GM18511 (cell line): ENCODE data around the gene ARIH2.

ENCODE experiments used
- ATAC-seq: cut with Tn5 transposase; IDR thresholded peaks from one replicate; pipeline ENCODE4 v1.9.1; 2021; ENCODE audit warnings: mild to moderate bottlenecking, moderate library complexity; ENCODE audit not compliant: unreplicated experiment

ARIH2 gene

DNA sequence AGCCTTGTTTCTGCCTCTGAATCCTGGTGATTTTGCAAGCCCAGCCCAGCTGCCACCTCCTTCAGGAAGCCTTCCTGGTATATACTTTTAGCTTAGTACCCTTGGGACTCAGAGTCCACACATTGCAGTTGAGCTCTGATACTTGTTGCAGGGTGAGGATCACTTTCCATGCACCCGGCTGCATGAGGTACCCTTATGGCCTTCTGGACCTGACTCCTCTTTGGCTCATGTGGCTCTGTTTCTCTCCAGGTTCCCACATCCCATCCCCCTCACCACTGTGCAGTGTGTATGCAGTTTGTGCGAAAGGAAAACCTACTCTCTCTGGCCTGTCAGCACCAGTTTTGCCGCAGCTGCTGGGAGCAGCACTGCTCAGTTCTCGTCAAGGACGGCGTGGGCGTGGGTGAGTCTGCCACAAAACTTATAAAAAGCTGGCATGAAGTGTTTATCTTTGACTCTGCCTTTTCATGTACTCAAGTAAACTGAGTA, 48.3 kb downstream of the ARIH2 start:
- ATAC-seq, result no peak

DNA sequence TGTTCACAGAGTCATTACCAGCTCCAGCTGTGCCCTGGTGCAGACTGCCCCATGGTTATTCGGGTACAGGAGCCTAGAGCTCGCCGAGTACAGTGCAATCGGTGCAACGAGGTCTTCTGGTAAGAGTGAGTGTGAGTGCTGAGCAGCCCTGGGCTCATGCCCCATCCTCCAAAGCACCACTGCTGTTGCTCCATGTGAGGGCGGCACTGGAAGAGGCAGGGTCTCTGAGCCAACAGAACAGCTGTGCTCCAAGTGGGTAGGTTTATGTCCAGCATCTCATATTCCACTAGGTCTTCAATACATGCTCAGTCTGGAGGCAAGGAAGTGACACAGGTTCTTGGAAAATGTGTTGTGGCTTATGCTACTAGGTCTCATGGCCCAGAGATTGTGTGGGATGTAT, 51.9 kb downstream of the ARIH2 start:
- no peak for ATAC-seq

DNA sequence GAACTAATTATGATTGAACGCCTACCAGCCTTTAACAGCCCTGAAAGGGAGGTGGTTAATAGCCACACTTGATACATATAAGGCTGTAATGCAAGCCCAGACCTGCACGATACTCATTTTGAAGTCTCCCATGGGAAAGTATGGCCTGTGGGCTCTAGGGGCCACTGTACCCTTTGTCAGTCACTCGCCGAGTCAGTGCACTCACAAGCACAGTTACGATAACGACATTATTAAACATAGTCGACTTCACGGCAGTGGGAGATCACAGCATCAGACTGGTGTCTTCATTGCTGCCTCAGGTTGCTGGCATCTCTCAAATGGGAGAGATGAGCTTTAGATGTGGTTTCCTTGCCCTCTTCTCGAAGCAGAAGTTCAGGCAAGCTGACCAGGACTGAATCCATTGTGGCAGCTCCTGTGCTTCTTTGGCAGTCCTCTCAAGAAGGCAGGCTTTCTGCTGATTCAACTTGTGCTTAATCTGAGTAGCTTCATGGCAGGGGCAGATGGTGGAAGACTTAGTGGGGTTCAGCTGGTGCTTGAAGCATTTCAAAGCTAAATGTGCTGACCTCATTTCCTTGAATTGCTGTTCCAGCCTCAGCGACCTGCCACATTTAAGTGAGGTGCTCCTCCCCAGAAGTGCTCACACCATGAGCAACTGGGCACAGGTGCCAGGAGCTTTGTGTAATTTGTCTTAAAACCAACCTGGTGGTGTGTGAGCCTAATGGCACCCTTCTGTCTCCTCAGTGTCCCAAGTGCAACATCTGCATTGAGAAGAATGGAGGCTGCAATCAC, 55.6 kb downstream of the ARIH2 start:
- ATAC-seq, result no peak

DNA sequence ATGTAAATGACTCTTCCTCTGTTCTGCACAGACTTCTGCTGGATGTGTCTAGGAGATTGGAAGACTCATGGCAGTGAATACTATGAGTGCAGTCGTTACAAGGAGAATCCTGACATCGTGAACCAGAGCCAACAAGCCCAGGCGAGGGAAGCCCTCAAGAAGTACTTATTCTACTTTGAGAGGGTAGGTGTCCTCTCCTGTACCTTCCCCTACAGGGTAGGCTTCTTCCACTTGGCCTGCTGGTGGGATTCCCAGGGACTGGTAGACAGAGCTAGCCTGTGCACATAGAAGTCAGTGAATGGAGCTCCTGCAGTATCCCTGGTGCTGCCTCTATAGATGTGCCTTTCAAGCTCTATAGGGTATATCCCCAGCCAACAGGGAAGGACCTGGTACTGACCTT, 60.8 kb downstream of the ARIH2 start:
- ATAC-seq, result no peak

DNA sequence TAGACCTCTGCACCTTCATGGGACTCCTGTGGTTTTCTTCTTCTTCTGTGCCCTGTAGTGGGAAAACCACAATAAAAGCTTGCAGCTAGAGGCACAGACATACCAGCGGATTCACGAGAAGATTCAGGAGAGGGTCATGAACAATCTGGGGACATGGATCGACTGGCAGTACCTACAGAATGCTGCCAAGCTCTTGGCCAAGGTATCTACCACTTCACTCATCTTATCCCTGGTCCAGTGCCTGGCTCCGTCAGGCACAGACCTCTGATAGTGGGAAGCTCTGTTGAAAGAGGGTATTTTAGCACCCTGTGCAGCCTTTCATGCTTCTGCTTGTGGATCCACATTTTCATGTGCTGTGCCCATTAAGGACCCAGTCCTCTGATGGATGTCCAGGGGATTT, 61.7 kb downstream of the ARIH2 start:
- ATAC-seq, result no peak

DNA sequence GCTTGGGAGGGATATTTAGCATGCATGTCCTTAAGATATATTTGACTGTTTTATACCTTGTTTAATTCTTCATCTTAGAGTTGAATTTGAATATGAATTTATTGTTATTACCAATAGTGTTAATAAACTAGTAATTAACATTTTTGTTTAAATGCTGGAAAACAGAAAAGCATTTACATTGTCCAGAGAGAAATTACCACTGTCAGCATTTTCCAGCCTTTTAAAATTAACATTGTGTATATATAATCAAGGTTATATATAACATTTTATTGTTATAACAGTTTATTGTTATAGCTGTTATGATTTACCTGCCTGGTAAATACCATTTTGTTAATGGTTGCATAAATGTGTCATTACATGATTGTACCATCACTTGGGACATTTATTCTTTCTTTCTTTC, 63.4 kb downstream of the ARIH2 start:
- ATAC-seq, result no peak

DNA sequence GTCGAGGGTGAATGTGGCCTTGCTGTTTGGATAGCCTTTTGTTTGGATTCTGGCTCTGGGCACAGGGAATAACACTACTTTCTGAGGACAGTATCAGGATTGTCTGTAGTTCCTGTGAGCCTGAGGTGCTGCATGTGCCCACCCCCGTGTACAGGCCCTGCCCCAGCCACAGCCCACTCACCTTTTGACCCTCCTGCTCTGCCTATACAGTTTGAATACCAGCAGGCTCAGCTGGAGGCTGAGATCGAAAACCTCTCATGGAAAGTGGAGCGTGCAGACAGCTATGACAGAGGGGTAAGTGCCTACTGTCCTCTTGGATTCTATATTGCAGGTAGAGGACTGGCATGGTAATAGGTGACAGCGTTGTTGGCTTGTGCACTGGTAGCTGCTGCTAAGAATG, 64.0 kb downstream of the ARIH2 start:
- no peak for ATAC-seq

DNA sequence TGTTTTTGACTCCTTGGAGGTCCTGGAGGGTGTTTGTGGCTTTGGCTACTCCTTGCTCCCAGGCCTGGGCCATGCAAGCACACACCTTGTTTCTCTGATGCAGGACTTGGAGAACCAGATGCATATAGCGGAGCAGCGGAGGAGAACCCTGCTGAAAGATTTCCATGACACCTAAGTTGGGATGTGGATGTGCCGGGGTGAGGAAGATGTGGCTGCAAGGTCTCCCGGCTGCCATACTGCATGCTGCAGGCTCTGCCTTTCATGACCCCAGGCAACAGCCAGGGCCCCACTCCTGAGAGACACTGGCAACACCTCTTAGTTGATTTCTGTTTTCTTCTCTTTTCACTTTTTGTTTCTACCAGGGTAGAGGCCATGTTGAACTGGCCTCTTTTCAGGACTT, 64.5 kb downstream of the ARIH2 start:
- ATAC-seq, result no peak

DNA sequence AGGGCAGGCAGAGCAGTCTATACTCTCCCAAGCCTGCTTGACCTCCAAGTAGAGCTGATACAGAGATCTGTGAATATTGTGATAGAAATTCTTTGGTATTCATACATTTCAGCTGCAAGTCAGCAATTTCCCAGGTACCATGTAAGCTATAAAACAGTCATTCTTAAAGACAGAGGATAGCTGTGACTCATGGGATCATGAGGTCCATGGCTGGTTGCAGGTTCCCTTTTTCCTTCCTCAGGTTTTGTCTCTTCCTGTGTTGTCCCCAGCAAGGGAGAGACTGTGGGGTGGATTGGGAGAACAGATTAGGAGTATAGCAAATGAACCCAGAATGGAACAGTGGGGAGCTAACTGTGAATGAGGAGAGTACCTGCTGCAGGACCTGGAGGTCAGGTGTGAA, 66.0 kb downstream of the ARIH2 start:
- ATAC-seq, result no peak

DNA sequence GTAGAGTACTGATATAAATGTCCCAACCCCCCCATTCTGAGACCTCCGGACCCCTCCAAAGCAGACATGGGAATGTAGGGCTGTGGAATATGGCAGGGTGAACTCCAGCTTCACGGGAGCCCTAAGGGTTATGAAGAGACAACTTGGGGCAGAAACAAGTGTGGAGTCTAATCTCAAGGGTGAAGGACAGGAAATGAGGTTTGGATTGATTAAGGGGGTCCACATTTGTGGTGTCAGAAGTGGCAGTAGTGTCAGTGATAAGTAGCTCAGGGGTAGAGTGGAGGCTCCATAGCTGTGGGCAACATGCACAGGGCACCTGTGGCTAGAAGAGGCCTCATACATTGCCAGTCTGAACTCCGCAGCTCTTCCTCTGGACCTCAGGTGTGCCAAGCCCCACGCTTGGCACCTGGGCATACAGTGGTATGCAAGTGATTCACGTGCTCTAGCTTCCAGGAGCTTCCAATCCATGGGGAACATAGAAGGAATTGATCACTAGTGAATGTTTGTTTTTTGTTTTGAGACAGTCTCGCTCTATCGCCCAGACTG, 67.3 kb downstream of the ARIH2 start:
- ATAC-seq, result no peak

DNA sequence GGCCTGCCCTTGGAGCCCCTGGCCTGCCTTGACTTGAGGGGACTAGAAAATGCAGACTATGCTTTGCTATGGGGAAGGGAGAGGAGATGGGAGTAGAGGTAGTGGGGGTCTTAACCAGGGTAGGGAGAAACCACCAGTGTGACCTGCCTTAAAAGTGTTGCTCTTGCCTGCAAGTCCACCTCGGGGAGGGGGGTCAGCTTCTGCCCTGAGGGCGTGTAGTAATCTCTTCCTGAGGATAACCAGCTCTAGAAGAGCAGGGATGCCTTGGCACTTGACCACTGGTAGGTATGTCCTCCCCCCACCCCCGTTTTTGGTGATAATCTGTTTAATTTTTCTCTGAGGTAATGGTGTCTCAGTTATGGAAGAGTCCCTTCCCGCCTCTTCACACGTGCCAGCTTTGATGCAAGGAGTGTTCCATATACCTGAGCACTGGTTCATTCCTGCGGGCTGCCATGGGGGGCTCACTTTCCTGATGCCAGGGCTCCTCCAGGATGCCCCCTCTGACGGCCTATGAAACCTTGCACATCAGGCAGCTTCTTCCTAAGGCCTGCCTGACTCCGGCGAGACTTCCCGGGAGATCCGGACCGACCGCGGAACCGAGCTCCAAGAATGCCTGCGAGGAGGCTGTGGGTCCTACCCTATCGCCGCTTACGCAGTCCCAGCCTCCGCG, 70.6 kb downstream of the ARIH2 start:
- peak; percentile 7 for ATAC-seq

DNA sequence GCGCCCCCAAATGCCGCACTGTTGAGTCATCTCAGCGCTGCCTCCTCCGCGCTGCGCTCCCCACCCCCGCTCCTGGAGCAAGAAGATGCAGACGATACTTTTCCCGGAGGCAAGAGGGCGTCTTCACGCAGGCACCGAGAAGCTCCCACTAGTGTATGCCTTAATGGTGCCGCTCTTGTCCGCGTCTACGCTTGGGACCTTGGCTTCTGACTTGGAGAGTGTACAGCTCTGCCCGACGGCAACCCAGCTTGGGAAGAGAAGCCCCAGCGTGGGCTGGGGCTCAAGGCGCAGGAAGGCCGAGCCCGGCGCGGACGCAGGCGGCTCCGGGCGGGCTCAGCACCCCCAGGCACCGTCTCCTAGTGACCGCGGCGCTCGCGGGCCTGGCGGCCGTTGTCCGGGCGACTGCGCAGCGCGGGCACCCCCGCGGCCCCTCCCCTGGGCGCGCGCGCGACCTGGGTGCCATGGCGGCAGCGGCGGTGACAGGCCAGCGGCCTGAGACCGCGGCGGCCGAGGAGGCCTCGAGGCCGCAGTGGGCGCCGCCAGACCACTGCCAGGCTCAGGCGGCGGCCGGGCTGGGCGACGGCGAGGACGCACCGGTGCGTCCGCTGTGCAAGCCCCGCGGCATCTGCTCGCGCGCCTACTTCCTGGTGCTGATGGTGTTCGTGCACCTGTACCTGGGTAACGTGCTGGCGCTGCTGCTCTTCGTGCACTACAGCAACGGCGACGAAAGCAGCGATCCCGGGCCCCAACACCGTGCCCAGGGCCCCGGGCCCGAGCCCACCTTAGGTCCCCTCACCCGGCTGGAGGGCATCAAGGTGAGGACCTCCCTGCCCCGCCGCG, 71.4 kb downstream of the ARIH2 start, which contains the start of gene P4HTM:
TSS of gene P4HTM (plus strand) at position 446 of the 840 bp plus-strand sequence. CDS start at position 462, 16 bp downstream.
- ATAC-seq, result peak; percentile 71

DNA sequence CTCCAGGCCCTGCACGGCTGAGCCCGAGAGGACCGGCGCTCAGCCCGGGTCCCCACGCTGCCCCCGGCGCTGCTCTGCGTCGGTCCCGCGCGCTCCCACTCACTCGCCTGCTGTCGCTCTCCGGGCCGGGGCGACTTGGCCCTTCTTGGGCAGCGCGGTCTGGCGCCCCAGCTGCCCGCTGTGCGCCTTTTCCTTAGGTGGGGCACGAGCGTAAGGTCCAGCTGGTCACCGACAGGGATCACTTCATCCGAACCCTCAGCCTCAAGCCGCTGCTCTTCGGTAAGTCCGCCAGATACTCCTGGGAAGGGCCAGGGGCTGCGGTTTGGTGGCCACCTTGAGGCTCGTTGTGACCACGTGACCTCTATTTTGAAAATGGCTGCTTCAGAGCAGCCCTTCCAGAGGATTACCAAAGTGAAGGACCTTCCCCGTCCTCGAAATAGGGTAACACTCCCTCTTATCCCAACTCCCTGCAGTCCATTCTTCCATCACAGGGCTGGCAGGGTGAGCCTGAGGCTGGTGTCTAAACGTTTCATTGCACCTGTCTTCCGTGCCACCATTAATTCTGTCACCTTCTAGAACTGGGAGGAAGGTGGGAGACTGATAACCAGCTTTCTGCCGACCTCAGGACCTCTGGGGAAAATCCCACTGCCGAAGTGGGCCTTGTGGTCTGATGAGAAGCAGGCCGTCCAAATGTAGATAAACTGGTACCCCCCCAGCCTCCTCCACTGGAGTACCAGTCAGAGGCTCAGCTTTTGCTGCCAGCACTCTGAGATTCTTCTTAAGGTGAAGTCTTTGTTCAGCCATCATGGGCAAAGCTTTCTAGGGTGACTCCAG, 72.2 kb downstream of the ARIH2 start:
- ATAC-seq, result no peak

DNA sequence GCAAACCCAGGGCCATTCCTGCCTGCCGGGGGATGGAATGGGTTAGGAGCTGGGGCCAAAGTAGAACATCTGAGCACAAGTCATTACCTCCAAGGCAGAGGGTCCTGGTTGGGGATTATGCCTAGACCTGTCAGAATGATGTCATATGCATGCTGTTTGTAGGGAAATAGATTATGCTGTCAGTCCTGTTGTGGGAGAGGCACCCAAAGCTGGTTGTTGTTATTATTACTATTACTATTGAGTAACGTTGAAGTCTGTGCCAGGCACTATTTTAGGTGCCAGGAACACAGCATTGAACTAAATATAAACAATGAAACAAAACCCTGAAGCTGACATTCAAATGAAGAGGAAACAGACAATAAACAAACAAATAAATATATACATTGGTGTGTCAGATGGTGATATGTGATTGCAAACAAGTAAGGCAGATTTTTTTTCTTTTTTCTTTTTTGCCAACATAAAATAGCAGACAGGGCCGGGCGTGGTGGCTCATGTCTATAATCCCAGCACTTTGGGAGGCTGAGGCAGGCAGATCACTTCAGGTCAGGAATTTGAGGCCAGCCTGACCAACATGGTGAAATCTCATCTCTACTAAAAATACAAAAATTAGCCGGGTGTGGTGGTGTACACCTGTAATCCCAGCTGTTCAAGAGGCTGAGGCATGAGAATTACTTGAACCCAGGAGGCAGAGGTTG, 73.4 kb downstream of the ARIH2 start:
- no peak for ATAC-seq

DNA sequence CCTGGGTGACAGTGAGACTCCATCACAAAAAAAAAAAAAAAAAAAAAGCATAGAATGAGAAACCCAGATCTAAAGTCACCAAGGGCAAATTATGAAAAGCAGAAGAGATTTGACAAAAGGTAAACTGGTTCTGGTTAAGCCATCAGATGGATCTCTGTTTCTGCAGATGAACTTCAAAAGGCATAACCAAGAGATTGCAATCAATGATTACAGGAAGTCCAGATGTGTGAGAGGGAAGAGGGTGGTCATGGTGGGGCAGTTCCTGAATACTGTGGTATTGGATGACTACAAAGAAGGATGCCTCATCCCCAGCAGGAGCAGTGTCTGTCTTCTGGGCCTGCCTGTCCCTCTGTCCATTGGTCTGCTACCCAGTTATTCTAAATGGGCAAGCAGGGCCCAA, 75.2 kb downstream of the ARIH2 start:
- no peak for ATAC-seq

DNA sequence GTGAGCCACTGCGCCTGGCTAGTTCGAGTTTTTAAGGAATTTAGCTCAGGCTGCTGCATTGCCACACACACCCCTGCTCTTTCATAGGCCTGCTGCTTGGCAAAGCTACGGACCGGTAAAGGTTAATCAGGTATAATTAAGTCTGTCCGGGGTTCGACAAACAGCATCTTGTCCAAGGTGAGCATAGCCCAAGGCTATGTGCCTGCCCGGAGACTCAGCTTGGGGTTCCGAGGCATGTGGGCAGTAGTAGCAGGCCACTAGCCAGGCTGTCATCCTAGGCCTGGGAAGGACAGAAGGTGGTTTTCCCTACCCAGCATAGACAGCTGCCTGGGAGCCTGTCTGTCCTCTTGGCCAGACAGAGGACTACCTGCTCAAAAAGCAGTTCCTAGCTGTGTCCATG, 78.0 kb downstream of the ARIH2 start:
- ATAC-seq, result no peak

DNA sequence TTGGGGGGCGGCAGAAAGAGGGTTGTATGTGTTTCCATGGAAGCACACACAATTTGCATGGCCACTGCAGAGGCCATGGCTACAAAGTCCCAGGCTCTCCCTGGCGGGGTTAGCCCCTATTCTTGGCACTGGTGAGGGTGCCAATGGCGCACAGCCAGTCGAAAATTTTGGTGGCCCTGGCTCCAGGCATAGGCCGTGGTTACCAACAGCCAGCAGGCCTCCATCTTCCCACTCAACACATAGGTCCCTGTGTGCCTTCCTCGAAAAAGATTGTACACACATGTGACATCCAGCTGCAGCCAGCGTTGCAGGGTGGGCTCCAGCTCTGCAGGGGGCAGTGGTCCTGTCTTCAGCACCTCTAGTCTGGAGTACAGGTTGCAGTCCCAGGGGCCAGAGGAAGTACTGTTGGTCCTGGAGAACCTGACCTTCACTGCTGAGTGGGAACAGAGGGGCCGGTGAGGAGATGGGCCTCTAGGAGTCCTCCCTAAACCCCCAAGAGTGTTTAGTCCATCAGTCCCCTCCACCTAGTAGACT, 78.5 kb downstream of the ARIH2 start:
- ATAC-seq, result no peak

DNA sequence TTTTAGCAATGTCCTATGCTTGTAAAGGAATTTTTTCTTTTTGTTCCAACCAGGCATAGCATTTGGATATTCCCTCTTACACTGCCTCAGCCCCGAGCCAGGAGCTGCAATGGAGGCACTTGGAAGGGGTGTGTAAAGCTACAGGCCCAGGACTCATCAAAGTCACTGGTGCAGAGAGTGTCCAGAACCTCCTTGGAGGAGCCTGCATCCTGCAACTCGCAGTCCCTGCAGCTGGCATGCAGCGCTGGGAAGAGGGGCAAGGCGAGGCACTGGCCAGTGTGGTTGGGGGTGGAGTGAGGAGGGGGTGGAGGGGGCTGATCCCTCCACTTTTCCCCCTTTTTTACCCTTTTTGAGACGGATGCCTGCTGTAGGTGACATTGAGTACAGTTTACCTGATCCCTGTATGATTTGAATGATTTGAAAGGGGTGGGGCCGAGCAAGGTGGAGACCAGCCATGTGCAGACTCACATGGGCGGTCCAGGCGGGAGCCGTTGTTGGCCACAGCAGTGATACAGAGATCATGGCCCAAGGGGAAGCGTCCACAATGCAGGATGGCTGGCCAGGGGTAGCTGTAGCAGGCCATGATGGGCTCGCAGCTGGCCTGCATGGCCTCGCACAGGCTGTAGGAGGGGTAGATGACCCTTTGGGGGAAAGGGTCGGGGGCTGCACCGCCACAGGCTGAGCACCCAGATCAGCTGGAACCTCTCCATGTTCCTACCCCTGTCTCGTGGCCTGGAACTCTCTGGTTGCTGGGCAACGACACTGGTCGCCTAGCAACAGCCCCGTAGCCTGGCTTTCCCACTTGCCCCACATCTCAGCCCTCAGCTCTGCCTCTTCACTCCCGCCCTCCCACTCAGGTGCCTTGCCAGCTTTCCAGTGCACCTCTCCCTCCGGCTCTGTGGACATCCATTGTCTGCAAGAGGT, 79.3 kb downstream of the ARIH2 start:
- ATAC-seq, result no peak
